Nephron progenitor cell (in vitro differentiated cells): ENCODE data around the gene TSPAN3.

Experiments
- DNase-seq: peaks from one replicate; pipeline ENCODE4 v3.0.0; 2021
- H3K27ac Mint-ChIP-seq: 2 replicates; pipeline ENCODE4 v1.8.0; 2021; ENCODE audit warnings: mild to moderate bottlenecking, moderate library complexity, mixed read lengths
- H3K27me3 Mint-ChIP-seq: 2 replicates; pipeline ENCODE4 v1.8.0; 2021; ENCODE audit warnings: mild to moderate bottlenecking, low read depth, mixed read lengths; ENCODE audit not compliant: poor library complexity
- H3K36me3 Mint-ChIP-seq: 2 replicates; pipeline ENCODE4 v1.8.0; 2021; ENCODE audit warnings: low read depth, mixed read lengths
- H3K4me1 Mint-ChIP-seq: 2 replicates; pipeline ENCODE4 v1.8.0; 2021; ENCODE audit warnings: mixed read lengths
- H3K4me3 Mint-ChIP-seq: 2 replicates; pipeline ENCODE4 v1.8.0; 2021; ENCODE audit warnings: mild to moderate bottlenecking, moderate library complexity, mixed read lengths
- H3K9me3 Mint-ChIP-seq: 2 replicates; pipeline ENCODE4 v1.8.0; 2021; ENCODE audit warnings: mild to moderate bottlenecking, moderate library complexity, mixed read lengths
- TF ChIP-seq, protein P1 (sequence below): fragments of 200-600 bp; sonication (generic); IDR thresholded peaks from 2 replicates; pipeline ENCODE4 v1.5.0; 2021; ENCODE audit warnings: antibody characterized with exemption

TSPAN3 gene

DNA sequence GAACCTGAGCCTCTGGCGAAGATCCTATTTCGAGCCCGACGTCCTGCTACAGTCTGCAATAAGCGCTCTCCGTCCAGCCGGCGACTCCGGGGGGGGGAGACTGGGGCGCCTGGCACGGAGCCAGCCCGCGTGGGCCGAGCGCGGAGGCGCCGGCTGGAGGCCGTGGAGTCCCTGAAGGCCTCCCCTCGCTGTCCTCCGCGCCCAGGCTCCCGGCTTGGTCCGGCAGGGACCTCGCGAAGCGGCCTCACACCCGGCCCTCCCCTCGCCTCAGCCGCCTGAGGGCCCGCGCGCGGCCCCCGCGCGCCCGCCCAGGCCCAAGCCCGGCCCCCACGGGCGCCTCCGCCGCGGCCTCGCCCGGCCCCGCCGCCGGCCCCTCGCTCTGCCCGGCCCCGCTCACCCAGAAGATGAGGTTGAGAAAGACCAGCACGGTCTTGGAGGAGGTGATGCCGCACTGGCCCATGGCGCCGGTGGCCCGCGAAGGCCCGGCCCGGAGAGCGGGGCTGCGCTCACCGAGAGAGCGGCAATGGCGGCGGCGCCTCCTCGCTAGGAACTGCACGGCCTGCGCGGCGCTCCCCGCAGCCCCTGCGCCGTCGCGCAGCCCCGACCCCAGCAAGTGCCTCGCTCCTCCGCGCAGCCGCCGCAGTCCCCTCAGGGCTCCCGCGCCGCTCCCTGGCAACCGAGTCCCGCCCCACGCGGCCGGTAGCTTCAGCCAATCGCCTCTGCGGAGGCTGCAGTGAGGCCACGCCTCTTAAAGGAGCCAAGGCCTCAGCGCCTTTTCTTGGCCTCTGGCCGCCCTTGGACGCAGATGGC, at the start of gene TSPAN3:
TSS of gene TSPAN3 (minus strand) at position 615 of the 810 bp plus-strand sequence. CDS start at position 460, 155 bp downstream.
- H3K36me3 Mint-ChIP-seq: peaks cover 22% of the 10 kb centered on the region
- H3K4me3 Mint-ChIP-seq: peak within 1 kb of the TSS; percentile 93
- TF ChIP-seq, protein P1, sequence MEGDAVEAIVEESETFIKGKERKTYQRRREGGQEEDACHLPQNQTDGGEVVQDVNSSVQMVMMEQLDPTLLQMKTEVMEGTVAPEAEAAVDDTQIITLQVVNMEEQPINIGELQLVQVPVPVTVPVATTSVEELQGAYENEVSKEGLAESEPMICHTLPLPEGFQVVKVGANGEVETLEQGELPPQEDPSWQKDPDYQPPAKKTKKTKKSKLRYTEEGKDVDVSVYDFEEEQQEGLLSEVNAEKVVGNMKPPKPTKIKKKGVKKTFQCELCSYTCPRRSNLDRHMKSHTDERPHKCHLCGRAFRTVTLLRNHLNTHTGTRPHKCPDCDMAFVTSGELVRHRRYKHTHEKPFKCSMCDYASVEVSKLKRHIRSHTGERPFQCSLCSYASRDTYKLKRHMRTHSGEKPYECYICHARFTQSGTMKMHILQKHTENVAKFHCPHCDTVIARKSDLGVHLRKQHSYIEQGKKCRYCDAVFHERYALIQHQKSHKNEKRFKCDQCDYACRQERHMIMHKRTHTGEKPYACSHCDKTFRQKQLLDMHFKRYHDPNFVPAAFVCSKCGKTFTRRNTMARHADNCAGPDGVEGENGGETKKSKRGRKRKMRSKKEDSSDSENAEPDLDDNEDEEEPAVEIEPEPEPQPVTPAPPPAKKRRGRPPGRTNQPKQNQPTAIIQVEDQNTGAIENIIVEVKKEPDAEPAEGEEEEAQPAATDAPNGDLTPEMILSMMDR: no peak
- H3K4me1 Mint-ChIP-seq: peaks cover 59% of the 10 kb centered on the region
- peaks cover 3% of the 10 kb centered on the region for H3K9me3 Mint-ChIP-seq
- H3K27ac Mint-ChIP-seq: no peak within 1 kb of the TSS
- peaks cover 7% of the 10 kb centered on the region for H3K27me3 Mint-ChIP-seq
- DNase-seq: peak; percentile 96

DNA sequence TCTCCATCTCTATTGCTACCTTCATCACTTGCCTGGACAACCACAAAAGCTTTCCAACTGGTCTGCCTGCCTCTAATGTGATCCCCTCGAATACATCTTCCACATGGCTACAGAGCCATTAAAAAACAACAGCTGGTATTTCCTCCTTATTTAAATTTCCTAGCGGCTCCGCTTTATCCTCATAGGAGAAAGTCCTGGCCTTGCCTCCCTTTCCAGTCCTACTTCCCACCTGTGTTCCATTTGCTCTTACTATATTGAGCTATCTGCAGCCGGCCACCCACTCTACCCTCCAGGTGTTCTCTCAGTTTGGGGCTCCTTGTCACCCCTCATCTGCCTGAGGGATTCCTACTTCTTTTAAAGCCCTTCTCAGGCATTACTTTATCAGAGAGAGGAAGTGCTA, 49.7 kb upstream of the TSPAN3 start:
- Mint-ChIP-seq H3K4me1 (no peaks in the 10 kb centered on the region), H3K36me3 (no peaks in the 10 kb centered on the region), H3K4me3 (no peak overlapping the region), H3K27ac (no peak overlapping the region), H3K27me3 (peaks cover 9% of the 10 kb centered on the region), H3K9me3 (no peaks in the 10 kb centered on the region)
- no peak for DNase-seq
- TF ChIP-seq, protein P1: no peak

DNA sequence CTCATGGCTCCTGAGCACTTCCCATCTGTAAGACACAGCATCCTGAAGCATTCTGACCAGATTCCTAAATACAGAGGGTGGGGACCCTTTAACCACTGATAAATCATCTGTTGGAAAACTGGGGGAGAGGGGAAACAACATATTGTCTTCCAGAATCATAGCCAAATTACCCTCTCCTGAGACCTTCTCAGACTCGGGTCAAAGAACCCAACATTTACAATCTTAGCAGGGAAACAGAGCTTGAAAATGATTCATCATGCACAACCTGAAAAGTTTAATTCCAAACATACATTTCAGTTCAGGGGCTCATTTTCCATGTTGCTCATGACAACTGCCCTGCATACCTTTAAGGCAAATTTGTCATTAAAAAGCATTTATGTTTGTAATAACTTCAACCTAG, 48.5 kb upstream of the TSPAN3 start:
- Mint-ChIP-seq H3K27me3 (peaks cover 9% of the 10 kb centered on the region), H3K36me3 (no peaks in the 10 kb centered on the region), H3K4me1 (no peaks in the 10 kb centered on the region), H3K27ac (no peak overlapping the region), H3K4me3 (no peak overlapping the region), H3K9me3 (no peaks in the 10 kb centered on the region)
- TF ChIP-seq, protein P1: no peak
- no peak for DNase-seq

DNA sequence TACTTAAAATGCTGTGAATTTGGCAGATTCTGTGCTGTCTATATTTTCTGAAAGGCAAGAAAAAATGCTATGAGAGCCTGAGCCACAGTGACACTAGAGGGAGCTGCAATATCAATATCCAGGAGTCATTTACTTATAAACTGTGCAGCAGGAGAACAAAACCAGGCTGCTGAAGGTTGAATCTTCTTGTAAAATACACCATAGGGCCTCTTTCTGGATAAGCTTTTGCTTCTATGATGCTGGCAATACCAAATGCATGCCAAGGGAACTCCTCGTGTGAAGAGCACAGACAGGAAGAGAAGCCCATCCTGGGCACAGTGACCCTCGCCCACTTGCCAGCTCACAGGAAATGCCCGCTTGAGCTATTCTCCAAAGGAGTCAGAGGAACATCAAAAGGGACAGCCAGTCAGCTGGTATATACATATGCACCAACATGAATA, 48.0 kb upstream of the TSPAN3 start:
- no peaks in the 10 kb centered on the region for H3K9me3 Mint-ChIP-seq
- no peak overlapping the region for H3K27ac Mint-ChIP-seq
- TF ChIP-seq, protein P1: peak; percentile 63
- peaks cover 9% of the 10 kb centered on the region for H3K27me3 Mint-ChIP-seq
- no peak overlapping the region for H3K4me3 Mint-ChIP-seq
- DNase-seq: no peak
- no peaks in the 10 kb centered on the region for H3K4me1 Mint-ChIP-seq
- peaks cover 3% of the 10 kb centered on the region for H3K36me3 Mint-ChIP-seq

DNA sequence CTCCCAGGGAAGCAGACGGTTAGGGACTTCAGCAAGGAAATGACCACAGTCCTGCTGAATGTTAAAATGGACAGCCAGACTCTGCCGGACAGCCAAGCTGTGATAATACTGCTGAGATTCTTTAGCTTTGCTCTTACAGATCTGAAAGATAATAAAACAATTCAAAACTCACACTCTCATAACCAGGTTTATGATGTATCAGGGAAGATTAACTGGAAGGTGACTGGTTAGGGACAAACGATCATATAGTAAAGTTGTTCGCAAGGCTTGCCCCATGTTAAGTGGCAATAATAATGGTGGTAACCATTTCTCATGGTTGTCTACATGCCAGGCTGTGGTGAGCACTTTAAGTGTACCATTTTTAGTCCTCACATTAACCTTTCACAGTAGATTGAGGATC, 44.3 kb upstream of the TSPAN3 start:
- H3K27me3 Mint-ChIP-seq: peaks cover 3% of the 10 kb centered on the region
- no peak overlapping the region for H3K27ac Mint-ChIP-seq
- no peak overlapping the region for H3K4me3 Mint-ChIP-seq
- TF ChIP-seq, protein P1: no peak
- no peaks in the 10 kb centered on the region for H3K9me3 Mint-ChIP-seq
- H3K4me1 Mint-ChIP-seq: peaks cover 9% of the 10 kb centered on the region
- peaks cover 6% of the 10 kb centered on the region for H3K36me3 Mint-ChIP-seq
- no peak for DNase-seq
